Measurements from ENCODE around the gene CEP131.

The CEP131 gene

GRCh38 chr17:81251094-81251708, 28.4 kb upstream of the CEP131 start:
- no peak for DNase-seq

DNA sequence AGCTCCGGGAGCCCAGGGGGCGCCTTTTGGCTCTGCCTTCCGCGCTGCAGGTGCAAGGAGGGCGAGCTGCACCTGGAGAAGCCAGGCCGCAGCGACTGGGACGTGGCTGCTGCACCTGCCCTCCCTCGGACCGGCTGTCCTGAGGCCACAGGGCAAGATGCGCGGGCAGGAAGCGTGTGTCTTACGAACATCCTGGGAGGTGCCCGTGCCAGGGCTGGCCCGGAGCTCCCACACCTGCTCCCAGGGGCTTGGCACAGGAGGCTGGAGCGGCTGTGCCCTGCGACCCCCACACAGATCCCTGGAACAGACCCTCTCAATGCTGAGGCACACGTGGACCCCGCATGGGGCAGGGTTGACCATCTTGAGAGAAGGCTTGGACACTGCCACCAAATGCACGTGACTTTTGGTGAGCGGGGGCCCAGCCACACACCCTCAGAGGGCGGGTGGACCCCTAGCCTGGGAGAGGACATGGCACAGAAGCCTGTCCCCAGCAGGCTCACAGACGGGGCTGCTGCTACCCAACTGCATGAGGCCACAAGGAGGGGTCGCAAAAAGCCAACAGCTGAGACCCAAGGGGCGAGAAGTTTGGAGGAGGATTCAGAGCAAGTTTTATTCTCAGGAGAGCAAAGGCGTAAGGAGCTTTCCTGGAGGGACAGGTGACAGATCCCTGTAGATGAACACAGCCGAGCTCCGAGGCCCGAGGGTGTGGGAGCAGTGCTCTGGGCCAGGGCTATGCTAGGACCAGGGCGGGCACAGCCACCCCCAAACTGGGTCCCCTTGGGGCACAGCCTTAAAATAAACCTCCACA, 27.7 kb upstream of the CEP131 start:
- DNase-seq = no peak

DNA sequence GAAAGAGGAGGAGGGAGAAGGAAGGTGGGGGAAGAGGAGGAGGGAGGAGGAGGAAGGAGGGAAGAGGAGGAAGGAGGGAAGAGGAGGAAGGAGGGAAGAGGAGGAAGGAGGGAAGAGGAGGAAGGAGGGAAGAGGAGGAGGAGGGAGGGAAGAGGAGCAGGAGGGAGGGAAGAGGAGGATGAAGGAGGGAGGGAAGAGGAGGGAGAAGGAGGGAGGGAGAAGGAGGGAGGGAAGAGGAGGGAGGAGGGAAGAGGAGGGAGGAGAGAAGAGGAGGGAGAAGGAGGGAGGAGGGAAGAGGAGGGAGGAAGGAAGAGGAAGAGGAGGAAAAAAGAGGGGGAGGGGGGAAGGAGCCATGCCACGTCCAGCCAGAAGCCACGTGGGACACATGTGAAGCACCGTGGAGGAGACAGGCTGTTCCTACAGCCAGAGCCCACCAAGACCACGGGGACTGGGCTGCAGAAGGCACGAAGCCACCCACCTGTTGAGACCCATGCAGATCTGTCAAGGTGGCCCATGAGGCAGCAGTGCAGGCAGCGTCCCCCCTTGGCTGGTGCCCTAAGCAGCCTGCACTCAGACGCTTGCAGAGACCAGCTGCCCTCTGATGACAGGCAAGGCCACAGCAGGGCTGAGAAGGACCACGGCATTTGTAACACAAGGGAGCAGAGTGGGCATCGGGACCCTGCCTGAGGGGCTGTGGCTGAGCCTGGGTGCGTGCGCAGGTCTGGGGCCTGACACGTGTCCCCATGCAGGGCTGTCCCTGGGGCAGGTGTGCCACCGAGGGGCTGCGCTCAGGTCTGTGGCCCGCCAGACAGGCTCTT, 26.7 kb upstream of the CEP131 start:
- DNase-seq = no peak

- no peak for DNase-seq
Measured at GRCh38 chr17:81248649-81249048, 25.9 kb upstream of the CEP131 start.

DNA sequence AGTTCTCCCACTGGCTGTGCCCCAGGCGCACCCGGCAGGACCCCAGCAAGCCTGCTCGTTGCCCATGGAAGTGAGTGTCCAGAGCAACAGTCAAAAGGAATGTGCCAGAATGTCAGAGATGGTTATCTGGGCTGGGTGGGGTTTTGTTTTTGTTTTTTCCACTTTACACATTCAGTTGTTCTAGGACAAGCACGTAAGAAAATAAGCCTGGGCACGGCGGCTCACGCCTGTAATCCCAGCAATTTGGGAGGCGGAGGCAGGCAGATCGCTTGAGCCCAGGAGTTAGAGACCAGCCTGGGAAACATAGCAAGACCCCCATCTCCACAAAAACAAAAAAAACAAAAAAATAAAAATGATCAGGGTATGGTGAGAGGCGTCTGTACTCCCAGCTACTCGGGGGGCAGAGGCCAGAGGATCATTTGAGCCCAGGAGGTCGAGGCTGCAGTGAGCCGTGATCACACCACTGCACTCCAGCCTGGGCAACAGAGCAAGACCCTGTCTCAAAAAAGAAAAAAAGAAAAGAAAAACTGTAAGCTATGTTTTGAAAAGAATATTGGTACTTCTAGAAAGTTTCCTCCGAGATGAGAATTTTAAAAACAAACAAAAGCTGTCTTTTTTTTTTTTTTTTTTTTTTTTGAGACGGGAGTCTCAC, 24.7 kb upstream of the CEP131 start:
- no peak for DNase-seq

- DNase-seq = no peak
Measured at GRCh38 chr17:81246679-81247338, 24.0 kb upstream of the CEP131 start.

DNA sequence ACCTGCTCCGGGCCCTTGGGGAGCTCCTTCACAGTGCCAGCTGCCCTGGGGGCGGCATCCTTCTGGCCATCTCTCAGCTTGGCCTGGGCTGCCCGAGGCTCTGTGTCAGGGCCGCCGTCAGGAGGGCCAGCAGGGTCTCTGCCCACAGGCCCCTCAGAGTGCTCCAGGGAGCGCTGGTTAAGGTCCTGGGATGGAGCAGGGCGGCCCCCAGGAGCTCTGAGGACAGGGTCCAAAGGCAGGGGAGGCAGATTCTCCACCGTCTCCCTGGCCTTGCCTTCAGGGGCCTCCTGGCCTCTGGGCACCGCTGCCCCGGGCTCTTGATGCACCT, 23.5 kb upstream of the CEP131 start:
- no peak for DNase-seq

- DNase-seq = no peak
Measured at GRCh38 chr17:81245665-81246342, 23.0 kb upstream of the CEP131 start.

- DNase-seq = no peak
Measured at GRCh38 chr17:81245024-81245664, 22.4 kb upstream of the CEP131 start.

DNA sequence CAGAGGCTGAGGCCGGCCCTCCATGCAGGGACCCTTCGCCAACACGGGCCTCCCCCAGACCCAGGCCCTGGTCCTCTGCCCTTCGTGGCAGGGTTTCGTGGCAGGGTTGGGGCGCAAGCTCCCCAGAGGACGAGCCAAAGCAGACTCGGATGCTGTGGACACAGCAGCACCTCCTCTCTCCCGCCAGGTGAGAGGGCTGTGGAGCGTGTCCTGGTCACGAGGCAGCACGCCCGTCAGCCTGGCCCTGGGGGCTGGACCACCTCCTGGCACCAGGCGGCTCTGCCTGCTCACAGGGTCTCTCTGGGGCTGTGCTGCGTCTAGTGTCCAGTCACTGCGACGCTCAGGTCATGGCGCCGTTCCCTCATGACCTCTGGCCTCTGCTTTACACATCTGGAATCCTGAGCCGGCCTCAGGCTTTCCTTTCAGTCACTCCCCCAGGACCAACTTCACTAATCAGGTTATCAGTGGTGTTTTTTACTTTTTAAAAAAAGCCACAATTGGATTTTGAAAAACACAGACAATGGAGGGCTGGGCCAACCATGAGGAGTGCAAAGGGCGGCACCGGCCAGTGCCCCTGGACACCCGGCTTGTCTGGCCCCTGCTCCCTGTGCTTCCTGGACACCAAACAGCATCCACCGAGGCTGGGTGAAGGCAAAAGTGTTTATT, 21.7 kb upstream of the CEP131 start:
- no peak for DNase-seq

- DNase-seq = no peak
Measured at GRCh38 chr17:81243333-81243664, 20.5 kb upstream of the CEP131 start.

- DNase-seq = no peak
Measured at GRCh38 chr17:81242421-81243332, 19.9 kb upstream of the CEP131 start.

DNA sequence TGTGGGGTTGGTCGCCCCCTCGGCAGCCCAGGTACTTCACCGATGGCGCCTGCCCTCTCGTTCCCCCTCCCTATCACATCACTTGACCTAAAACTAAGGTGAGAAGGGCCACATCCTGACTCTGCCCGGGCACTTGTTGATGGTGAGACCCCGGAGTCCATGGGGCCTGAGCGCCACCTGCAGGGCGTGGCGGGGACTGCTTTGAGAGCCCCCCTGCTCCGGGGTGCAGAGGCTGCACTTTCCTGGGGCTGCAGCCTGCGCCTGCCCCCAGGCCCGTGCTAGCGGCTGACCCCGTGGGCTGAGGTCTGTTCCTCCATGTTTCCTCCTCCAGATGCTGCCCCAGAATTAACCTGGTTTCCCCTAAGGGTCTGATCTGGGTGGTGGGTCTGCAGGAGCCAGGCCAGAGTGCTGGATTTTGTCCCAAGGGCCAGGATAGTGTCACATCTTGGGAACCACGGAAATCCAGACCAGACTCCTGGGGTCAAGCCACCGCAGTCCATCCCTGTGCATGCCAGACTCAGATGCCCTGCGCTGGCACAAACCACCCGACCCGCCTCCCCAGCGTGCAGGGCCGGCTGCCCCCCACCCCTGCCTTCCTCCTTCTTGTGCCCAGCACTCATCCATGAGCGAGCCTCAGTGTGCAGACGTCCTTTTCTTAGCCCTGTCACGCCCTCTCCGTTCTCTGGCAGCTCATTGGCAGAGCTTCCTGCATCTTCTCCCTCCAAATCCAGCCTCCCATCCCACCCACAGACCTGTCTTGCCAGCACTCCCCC, 19.1 kb upstream of the CEP131 start:
- DNase-seq = peak; percentile 49

DNA sequence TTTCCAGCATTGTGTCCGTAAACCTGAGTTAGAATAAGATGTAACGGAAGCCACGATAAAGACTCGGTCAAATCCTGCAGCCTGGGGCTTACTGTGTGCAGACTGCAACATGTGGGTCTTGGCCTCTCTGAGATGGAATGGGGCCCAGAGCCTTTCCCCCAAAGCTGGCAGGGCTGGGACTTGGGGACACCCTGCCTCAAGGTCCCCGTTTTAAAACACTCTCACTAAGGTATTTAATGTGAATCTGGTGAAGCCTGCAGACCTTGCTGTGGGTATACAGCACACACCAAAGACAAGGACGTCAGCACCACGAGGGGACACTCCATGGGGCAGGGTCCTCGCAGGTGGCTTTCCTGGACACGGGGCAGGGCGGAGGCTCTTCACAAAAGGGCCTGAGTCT, 18.4 kb upstream of the CEP131 start:
- DNase-seq = no peak

DNA sequence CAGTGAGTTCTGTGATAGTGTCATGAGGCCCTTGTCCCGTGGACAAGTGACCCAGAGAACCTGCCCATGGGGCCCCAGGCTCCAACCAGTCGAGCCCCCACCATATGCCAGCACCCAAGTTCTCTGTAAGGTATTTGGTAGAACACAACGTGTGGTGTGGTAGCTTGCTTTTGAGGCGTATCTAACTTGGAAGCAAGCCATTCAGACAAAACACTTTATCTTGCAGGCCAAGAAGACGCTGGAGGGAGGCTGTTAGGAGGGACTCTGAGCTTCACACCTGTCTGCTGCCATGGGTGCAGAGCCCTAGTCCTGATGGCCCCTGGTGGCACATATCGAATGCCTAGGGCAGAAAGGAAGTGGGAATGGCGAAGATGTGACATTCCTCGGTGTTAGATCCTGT, 18.0 kb upstream of the CEP131 start:
- DNase-seq = no peak

DNA sequence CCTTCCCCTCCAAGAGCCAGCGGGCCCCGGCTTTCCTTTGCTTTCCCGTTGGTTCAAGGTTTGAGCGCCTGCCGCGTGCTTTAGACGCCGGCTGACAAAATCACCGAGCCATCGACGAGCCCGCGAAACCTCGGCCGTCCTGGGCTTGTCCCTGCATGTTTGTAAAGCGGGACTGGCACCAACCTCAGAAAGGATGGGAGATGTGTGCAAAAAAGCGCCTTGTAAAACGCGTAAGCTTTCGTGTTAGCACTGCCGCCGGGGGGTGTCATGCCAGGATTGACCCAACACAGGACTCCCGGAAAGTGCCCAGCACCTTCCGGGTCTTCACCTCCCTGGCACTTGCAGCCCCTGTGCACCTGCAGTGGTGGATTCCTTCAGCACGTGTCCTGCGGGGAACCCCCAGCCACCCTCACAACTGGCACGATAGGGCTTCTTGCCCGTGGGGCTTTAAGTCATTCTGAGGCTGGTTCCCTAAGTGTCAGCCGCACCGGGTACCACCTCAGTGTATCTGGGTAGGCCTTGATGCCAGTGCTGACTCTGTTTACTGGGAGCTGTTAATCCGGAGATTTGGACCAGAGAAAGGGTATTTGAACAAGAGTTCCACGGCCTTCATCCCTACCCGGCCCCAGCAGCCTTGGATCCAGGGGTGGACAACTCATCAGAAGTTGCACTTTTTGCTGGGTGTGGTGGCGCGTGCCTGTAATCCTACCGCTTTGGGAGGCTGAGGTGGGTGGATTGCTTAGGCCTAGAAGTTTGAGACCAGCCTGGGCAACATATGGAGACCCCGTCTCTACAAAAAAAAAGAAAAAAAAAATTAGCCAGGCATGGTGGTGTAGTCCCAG, 17.2 kb upstream of the CEP131 start:
- peak; percentile 13 for DNase-seq

DNA sequence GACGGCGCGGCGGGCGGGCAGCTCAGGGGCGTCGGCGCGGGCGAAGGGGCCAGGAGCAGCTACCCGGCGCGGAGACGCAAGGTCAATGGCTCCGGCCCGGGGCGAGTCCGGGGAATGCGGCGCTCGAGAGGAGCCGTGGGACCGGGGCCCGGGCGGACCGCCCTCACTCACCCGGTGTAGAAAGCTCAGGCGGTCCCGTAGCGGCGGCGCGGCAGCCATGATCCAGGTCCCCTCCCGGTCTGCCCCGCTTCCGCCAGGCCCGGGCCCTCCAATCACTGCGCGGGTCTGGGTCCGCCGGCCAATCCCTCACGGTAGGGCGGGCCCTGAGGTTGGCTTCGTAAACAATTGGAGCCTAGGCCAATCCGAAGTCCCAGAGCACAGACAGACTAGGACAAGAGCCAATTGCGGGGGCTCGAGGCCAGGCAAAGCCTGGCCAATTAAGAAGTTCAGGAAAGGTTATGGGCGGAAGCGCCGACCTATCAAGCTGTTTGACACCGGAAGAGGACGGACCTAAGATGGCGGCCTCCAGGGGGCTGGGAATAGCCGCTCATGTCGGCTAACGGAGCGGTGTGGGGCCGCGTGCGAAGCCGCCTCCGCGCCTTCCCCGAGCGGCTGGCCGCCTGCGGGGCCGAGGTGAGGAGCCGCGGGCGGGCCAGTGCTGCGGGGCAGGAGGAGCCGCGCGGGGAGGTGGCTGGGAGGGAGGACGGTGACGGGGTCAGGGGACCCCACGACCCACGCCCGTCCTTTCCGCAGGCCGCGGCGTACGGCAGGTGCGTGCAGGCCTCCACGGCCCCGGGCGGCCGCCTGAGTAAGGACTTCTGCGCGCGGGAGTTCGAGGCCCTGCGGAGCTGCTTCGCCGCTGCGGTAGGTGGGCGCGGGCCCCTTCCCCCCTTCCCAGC, 16.3 kb upstream of the CEP131 start, which contains the start of the genes NDUFAF8 and TEPSIN:
Gene NDUFAF8 (plus strand): TSS at position 504 of the 899 bp plus-strand sequence. CDS start 46 bp downstream, at position 550.
Gene TEPSIN (minus strand): TSS at position 241 of the 899 bp plus-strand sequence. CDS start 22 bp downstream, at position 219.
- DNase-seq = peak; percentile 89

Measured in T-helper 9 cell (primary cell).